NCI-H2227 (cell line): ENCODE measurements around the gene SYDE2.
"Not testable (repeated sequence)": the region's sequence is repeated elsewhere in the genome, so short reads cannot be mapped to it uniquely, and the experiment has no call there.

ENCODE experiments used
- DNase-seq: peaks from one replicate; lab custom pipeline; 2025; ENCODE audit not compliant: unreplicated experiment; lab: John Stamatoyannopoulos, UW

SYDE2 gene

GRCh38 chr1:85214654-85215053 lies 13.8 kb upstream of the SYDE2 start:
- DNase-seq: no peak

- no peak for DNase-seq
Observed at GRCh38 chr1:85208488-85208887, 7.7 kb upstream of the SYDE2 start.

GRCh38 chr1:85203573-85204171 lies 2.9 kb upstream of the SYDE2 start:
- DNase-seq: no peak

GRCh38 chr1:85202864-85203255 lies 2.0 kb upstream of the SYDE2 start:
- DNase-seq: no peak

- no peak for DNase-seq
Observed at GRCh38 chr1:85202092-85202863, 1.5 kb upstream of the SYDE2 start.

GRCh38 chr1:85201340-85202091 lies 700 bp upstream of the SYDE2 start:
- DNase-seq: no peak

GRCh38 chr1:85199667-85200462 lies 951 bp downstream of the SYDE2 start:
- DNase-seq: no peak

GRCh38 chr1:85198864-85199263 lies 2.0 kb downstream of the SYDE2 start:
- no peak for DNase-seq

GRCh38 chr1:85196358-85196757 lies 4.5 kb downstream of the SYDE2 start:
- no peak for DNase-seq

GRCh38 chr1:85195703-85196102 lies 5.1 kb downstream of the SYDE2 start:
- DNase-seq: no peak

GRCh38 chr1:85192129-85192528 lies 8.7 kb downstream of the SYDE2 start:
- DNase-seq: not testable (repeated sequence)

GRCh38 chr1:85189120-85189519 lies 11.7 kb downstream of the SYDE2 start:
- DNase-seq: no peak

GRCh38 chr1:85188530-85188929 lies 12.3 kb downstream of the SYDE2 start:
- DNase-seq: no peak

GRCh38 chr1:85187021-85187420 lies 13.8 kb downstream of the SYDE2 start:
- DNase-seq: not testable (repeated sequence)

- DNase-seq: no peak
Observed at GRCh38 chr1:85184245-85184644, 16.6 kb downstream of the SYDE2 start.

GRCh38 chr1:85182700-85183099 lies 18.1 kb downstream of the SYDE2 start:
- no peak for DNase-seq

- DNase-seq: no peak
Observed at GRCh38 chr1:85180869-85181268, 19.9 kb downstream of the SYDE2 start.

- DNase-seq: no peak
Observed at GRCh38 chr1:85179522-85179921, 21.3 kb downstream of the SYDE2 start.

GRCh38 chr1:85178396-85178795 lies 22.4 kb downstream of the SYDE2 start:
- DNase-seq: no peak

GRCh38 chr1:85174503-85174902 lies 26.3 kb downstream of the SYDE2 start:
- no peak for DNase-seq

- DNase-seq: no peak
Observed at GRCh38 chr1:85172684-85173337, 28.0 kb downstream of the SYDE2 start.
